Activated CD4-positive, alpha-beta T cell treated with anti-CD3 and anti-CD28 coated beads for 1 hour (primary cell): ENCODE results near the gene PAX2.

Experiments
- DNase-seq: peaks from one replicate; pipeline ENCODE4 v3.0.0-alpha.2; 2020

The PAX2 gene

DNA sequence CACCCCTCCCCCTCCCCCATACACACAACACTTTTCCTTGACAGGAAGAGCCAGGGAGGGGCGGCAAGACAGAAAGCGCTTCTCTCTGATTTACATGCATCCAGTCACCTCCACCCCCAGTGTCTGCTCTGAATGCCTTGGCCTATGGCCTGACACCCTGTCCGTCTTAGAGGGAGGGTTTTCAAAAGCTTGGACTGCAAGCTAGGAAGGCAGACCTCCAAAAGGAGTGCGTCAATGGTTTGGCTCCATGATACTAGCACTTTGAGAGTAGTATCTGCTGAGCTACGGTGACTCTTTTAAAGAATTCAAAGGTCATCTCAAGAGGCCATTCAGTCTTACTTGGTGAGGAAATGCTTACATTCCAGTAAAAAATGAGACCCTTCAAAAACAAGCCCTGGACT lies 20.3 kb upstream of the PAX2 start:
- DNase-seq: no peak

DNA sequence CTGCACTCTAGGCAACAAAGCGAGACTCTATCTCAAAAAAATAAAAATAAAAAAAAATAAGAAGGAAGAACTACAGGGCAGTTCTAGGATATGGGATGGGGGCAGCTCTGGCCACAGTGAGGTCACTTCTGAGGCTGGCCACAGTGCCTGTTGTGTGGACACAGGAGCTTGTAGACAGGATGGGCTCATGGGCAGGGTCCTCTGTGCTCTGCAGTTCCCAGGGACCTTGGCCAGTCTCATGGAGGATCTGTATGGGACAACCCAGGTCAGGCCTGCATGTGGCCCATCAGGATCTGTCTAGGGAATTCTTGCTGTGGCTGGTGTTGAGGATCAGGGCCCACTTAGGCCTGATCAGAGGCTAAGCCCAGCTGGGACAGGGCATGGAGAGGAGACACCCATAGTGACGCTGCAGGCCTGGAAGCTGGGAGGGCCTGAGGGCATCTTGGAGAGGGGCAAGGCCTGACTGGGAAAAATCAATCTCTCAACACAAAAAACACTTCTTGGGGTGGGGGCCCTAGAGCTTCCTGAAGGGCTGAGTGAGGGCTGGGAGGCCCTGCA lies 19.4 kb upstream of the PAX2 start:
- DNase-seq: no peak

DNA sequence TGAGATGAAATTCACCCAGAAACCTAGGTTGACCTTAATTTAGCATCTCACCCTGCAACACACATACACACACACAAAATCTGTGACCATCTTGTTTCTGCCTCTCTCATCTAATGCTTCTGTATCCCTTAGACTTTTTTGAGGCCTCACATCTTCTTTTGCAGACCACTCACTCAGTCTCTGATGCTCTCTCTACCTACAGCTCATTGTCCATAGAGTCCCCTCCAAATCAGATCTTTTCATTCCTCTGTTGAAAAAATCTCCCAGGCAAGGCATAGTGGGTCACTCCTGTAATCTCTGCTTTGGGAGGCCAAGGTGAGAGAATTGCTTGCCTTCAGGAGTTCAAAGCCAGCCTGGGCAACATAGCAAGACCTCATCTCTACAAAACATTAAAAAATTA lies 17.6 kb upstream of the PAX2 start:
- no peak for DNase-seq

DNA sequence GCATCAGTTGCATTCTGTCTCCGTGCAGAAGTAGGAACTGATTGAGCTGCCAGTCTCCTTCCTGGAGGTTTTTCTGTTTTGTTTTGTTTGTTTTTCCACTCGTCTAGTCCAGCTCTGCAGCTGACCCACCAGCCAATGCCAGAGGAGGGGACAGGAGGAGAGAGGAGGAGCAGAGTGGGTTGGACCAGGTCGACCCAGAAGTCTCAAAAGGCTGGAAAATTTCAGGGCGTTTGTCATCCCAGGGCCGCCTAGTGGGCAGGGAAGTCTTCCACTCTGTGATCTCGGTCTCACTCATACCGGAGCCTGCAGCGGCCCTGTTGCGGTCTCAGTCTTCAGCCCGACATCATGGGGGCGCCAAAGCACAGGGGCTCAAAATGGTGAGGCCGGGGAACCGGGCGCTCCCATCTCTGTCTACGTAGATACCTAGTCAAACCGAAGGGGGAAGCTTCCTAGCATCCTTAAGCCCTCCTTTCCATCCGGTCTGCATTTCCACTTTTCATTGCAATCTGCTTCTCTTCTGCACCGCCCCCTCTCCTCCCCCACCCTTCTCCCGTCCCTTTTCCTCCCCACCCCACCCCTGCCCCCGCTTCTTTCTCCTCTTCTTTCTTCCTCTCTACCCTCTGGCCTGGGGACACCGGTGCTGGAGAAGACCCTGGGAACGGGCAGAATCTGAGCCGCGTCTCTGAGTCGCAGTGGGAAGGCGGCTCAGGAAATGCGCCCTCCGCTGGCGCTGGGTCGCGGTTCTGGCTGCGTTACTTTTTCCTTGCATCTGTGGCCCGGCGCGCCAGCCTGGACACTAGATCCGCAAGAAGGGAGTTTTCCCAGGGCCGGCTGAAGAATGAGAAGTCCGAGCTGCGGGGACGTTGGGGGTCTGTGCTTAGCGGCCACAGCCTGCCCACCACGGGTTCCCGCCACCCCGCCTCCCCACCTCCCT lies 16.2 kb upstream of the PAX2 start:
- no peak for DNase-seq

DNA sequence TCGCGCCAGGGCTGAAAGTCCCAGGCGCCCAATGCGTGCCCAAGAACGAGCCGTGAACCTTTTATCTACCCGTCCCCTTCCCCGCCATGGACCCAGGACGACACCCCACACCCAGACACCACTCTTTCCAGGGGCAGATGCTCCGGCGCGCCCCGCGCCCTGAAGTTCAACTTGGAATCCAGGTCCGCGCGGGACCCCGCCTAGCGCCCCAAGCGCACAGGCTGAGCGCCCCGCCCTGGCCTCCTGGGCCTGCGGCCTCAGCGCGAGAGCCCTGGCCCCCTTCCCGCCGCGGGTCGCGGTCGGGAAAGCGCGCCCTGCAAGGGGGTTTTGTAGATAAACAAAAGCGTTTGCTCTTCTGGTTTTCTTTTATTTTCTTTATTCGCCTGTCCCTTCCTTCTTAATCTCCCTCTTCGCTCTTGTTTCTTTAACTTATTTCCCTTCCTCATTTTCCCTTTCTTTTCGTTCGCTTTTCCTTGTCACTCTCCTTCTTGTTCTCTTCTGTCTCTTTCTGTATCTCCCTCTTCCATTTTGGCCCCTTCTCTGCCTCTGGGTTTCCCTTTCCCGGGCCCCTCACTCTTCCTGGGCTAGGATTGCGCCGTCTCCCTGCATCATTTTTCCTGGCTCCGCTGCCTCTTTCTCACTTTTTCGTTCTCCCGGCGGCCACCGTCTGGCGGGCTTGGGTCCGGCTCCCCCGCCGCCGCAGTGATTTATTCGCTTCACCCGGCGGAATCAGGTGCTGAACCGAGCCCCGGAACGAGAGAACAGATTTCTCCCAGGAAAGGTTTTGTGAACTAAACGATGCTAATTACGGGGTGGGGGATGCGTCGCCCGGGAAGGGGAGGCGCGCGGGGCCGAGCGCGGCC lies 15.3 kb upstream of the PAX2 start:
- DNase-seq: no peak

DNA sequence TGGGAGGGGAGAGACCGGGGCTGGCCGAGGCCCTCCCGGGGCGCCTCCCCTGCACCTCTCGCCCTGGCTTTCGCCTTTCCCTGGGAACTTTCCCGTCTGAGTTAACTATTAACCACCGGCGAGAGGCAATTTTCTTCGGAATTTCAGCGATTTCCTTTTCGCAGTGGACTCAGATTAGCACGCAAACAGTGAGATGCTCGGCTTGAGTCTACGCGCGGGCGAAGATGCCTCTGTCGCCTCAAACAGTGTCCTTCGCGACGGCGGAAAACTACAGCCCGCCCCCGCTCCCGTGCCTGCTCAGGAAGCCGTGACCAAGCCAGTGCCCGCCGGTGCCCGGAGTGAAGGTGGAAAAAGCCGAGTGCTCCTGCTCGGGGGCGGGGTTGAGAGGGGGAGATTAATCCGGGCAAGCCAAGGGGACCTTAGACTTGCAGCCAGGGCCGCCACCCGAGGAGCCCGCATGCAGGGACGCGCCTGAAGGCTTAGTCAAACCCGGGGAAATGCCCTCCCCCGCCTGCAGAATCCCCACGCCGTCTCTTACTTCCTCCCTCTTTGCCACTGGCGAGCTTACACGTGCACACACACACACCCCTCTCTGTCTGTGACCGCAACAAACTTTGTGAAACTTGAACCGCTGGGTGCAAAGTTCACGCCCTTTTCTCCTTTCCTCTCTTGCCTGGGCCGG lies 14.5 kb upstream of the PAX2 start:
- DNase-seq: no peak

DNA sequence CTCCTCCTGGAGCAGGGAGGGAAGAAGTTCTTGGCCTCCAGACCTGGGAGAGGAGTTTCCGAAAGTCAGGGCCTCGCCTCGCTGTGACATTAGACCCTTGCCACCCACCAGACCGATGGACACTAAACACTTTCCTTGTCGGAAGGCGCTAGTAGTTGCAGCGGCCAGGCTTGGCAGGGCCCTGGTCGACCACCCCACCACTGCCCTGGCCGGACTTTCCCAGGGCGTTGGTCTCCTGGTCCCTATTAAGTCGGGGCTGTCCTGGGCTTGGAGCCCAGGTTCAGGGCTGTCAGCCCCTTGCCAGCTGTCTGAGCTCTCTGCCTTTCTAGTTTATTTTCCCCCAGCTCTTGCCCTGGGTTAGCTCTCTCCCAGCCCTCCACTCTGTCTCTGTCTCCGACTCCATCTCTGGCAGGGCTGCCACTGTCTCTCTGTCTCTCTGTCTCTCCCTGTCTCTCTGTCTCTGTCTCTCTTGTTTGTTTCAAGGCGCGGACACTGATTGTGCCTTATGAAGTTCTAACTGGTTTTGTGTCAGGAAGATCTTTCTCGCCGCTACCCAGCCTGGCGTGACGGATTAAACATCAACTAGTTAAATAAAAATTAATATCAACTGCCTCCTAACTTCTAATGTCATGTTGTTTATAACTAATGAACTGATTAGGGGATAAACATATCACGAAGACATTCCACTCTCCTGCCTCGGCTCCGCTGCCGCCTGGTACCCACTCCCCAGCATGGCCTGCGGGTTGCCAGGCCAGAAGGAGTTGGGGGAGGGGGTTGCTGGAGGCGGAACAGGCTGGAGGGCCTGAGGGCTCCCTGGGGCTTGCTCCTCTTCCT lies 13.8 kb upstream of the PAX2 start:
- no peak for DNase-seq

DNA sequence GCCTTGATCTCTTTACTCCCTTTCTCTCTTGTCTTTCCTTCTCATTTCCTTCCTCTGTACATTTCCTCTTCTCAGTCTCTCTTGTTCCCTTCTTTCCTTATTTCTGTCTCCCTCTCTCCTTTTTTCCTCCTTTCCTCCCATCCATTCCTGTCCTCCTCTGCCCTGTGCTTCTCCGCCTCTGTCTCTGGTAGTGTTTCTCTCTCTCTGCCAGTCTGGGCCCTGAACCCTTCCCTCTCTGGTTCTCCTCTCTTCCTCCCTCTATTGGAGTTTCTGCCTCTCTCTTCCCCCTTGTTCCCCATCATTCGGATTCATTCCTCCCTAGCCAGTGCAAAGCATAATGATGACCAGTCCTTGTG lies 13.2 kb upstream of the PAX2 start:
- DNase-seq: no peak

DNA sequence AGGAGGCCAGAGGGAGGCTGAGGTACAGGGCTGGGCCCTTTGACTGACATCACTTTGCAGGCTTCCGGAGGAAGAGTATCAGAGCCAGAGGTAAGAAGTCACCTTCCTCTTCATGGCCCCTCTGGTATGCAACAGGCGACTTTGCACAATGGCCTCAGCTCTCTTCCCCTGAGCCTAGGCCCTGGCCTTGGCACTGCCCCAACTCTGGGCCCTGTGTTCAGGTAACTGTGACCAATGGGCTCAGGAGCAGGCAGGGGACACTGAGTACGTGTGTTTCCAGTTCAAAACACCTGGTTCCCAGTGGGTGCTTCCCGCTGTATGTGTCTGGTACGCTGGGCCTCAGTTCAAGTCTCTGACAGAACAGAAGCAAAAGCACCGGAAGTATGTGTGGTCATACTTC lies 12.1 kb upstream of the PAX2 start:
- no peak for DNase-seq

DNA sequence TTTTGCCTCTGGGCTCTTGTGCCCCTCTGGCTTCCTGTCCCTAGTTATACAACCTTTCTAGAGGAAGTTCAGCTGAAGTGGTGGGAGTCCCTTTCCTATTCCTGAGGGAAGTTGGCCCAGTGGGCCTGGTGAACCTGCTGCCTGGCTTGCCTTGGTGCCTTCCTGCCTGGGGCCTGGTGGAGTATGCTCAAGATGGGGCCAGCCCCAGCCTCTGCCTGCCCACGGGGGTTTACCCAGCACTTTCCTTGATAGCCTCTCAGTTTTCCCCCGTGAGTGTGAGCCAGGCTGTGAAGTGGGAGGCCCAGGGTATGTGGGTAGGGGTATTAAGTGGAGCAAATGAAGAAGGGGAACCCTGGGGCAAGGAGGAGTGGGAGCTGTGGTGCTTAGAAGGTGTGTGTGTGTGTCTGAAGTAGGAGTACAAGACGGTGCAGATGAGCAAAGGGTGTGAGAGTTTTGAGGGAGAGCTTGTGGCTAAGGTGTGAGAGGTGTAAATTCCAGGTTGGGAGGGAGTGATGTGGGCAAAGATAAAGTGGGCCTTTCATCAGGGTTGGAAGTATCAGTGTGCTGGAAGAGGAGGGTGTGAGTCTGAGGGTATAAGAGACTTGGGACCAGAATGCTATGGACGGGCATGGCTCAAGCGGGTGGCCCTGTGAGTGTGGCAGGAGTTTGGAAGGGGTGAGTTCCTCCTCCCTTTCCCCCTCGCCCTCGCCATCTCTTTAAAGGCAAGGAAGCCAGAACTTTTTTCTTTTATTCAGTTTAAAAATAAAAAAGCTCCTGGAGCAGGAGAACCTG lies 10.9 kb upstream of the PAX2 start:
- no peak for DNase-seq

DNA sequence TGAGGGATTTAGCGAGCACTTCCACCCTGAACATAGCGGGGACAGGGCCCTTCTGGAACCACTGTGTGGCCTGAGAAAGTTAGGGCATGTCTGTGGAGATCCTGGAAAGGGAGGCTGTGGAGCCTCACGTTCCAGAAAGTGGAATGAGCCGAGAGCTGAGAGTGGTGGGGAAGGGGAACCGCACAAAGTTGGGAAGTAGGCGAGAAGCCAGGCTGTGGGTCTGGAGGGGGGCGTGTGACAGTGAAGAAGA lies 10.4 kb upstream of the PAX2 start:
- DNase-seq: no peak

DNA sequence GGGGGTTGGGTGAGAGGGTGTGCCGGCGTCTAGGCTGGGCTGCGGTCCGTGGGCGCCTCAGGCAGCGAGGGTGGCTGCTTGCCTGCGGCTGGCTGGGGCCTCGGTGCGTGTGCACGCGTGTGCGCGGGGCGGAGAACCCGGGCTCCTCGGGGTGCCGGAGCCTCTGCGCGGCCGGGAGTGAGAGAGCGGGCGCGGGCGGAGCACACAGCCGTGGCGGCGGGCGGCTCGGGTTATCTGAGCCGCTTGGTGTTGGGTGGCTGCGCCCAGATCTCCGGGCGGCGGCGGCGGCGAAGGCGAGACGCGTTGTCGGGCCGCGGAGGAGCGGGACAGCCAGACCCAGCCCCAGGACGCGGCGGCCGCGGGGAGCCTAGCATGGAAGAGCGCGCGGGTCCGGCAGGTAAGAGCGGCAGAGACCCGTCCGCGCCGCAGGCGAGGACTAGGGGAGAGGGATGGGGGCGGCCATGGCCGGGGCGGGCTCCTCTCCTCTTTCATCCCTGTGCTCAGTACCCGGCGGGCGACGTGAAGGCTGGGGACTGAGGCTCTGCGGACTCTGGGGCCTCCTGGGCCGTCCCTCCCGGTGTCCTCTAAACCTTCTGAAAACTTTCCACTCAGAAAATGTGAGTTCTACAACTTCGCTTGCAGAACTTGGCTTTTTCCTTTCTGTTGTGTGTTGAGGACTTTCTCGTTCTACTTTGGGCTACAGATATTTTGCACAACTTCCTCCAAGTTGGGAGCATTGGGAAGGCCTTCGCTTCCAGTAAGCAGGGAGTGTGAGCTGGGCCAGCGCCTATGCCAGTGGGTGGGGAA lies 9.8 kb upstream of the PAX2 start:
- no peak for DNase-seq

DNA sequence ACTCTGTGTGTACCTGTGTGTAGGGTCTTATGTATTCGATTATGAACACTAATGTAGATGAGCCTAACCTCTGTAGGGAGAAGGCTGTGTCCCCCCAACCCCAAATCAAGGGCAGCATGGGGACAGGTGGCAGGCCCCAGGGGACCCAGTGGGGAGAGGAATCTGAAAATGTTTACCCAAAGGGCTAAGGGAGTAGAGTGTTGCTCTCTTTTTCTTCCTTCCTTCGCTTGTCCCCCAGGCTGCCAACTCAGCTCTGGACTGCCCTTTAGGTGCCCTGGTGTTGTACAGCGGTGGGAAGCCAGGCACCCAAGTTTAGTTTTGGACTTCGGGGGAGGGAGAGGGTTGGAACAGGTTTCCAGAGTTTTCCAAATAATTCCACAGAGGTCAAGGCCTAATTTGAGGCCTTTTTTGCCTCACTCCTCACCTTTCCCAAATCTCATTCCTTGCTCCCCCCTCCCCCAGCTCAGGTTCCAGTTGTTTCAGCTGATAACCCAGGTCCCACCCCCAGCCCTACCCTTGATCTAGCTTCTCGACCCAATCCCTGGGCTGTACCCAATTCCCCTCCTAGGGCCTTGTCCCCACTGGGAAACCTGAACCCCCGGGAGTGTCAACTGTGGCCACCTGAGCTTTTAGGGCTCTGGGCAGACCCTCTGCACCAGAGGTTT lies 9.1 kb upstream of the PAX2 start:
- no peak for DNase-seq

DNA sequence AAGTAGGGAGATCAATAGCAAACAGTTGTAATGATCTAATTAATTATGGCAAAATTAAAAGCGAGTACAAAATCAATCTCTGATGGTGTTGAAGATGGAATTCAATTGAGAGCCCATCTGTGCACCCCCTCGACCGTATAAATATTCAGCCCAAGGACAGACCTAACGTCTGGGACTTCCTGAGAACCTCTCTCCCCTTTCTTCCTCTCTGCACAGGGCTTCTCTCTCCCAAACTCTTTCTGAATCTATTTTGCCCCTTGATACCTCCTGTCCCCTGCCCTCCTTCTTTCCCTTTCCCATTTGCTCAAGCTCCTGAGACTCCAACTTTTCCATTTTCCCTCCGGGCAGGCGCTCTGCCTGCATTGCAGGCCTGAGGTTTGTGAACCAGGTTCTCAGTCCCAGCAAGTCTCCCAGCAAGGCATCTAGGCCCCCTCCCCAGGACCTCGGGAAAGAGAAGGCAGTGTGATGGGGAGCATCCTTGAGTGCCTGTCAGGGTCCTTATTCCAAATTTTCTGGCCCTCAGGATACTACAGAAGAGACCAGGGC lies 8.5 kb upstream of the PAX2 start:
- DNase-seq: no peak

DNA sequence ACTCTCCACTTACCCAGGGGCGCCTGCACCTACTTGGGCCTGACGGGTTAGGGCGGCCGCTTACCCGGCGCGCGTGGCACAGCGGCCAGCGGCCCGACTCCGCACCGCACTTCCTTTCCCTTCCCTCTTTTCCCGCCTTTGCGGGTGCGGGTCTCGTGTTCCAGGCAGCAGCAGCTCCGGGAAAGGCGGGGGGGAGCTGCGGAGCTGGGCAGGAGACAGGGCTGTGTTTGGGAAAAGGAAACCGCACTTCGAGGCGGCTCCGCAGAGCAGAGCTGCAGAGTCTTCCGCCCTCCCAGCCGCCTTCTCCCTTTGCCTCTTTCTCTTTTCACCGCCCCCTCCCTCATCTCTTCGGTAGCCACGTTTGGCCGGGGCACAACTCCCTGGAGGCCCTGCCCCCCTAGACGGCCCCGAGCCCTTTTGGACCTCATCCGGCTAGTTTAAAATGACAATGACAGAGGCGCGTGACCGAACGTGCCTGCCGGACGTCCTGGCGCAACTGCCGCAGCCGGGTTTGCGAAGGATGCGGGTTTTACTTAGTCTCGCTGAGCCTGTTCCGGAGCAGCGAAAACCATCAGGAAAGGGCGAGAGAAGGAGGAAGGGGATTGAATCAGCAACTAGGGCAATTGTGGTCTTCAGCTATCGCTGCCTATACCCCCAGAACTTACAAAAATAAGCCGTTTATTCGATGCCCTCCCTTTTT lies 7.9 kb upstream of the PAX2 start:
- no peak for DNase-seq

DNA sequence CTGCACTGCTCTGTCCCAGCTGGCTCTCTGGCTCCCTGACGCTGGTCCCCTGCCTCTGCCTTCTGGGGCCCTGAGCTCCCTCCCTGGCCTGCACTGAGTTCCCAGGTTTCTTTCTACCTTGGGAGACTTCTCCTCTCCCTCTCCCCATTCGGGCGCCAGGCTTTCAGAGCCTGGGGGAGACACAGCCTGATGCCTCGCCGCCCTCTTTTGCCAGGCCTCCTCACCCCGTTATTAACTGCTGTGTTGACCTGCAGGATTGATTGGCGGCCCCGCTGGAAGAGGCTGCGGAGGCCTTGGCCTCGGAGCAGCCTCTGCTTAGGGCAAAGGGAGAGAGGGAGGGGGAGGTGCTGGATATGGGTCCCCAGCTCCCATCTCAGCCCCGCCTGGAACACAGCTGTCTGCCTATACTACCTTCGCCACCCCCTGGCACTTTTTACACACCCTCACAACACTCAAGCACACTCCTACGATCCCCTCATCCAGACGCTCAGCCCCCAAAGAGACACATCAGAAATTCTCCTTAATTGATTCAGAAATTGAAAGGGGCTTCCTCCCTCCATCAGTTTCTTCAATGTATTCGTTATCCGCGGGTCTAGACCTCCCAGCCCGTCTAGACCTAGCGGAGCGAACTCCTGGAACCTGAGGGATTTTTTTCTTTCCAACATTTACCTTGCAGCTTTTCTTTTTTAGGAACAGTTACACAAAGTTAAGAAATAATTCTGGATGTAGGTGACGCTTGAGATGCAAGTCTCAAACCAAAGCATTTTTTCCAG lies 7.1 kb upstream of the PAX2 start:
- no peak for DNase-seq

DNA sequence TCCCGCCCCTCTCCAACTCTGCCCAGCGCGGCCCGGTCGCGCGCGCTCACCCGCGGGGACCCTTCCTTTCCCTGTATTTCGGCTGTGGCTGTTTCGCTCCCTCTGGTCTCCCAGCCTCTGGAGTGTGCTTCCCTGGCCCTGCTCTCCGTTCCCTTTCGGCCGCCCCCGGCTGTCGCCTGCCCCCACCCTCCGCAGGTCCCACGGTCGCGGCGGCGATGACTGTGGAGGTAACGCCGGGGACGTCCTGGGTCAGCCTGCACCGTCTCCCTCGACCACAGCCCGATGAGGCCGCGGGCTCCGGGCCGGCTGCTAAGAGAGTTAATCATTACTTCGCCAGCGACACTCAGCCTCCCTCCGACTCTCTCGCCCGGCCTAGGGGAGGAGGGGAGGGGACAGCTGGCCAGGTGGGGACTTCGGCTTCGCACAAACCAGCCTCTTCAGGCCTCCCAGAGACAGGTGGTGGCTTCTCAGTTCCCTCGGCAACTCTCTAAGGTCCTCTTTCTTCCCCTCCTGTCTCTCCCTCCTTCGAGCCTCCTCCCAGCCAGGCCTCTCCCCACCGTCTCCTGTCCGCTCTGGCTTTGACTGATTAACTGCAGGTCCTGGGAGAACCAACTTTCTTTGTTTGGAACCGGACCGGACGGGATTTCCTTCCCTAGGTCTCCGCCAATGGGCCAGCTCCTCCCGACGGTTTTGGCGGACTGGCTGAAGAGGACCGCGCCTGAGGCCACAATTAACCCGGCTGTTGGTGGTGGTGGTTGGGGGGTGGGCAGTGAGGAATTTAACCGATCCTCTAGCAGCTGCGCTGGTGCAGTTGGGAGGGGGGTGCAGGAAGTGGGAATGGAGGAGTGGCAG lies 5.6 kb upstream of the PAX2 start:
- DNase-seq: no peak
